ENCODE results near the gene LRRK1. TPM values are rescaled to one million over a fixed set of nuclear protein-coding genes. Genes with fewer than 3 reads are reported as not detected.

LRRK1 gene
- total and polyA plus RNA-seq, 2 of the 4 experiments (the other 2 are of a cell fraction) = 3.0 to 5.8 TPM

DNA sequence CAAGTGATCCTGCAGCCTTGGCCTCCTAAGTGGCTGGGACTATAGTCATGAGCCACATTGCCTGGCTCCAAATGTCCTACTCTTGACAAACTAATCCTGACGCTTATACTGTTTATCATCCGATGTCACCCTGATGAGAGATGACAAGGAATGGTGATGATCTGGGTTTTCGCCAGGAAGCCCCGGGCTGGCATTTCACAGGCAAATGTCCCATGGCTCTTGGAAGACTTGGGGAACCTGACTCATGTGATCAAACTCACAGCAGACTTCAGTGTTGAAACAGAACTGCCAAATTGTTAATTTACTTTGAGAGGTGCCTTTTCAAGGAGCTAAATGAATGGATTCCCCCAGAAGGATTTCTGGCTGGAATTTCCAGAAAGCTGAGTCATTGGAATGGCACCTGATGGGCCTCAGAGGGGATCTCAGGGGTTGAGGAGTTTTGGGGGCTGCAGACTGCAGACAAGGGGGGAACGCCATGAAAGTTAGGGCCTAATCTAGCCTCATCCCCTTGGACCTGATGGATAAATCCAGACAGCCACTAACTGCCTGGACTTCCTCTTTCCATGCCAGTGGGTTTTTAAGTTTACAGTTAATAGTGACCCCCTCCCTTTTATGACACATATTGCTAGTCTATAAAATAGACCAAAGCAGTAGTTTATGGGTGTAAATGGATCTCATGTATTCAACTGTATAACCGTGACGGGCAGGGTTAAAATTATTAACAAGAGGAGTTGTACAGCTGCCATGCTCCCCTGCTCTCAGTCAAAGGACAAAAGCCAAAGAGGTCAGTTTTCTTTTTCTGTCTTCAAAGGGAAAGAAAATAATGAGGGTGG lies 186.1 kb downstream of the LRRK1 start:
- ATAC-seq (ENCODE audit: low read depth) (peak; percentile 42; the same call in 1 of the 2 replicates), DNase-seq (peak; percentile 34)
- 74% methylated on average over 3 of the region's 7 CpGs; no CpG with 5 or more reads in 1 of the 2 experiments for WGBS, 2 experiments (ENCODE audit: extremely low coverage in 2 of 2, insufficient read length in 1 of 2)
- H3K27me3 ChIP-seq (ENCODE audit: control insufficient read depth, insufficient read depth, low read length) = no peaks in the 10 kb centered on the region
- H2AK9ac ChIP-seq (replicated peaks; ENCODE audit: low read depth, low read length, poor library complexity) = no peak overlapping the region
- no peak overlapping the region for H4K91ac ChIP-seq (ENCODE audit: insufficient read depth, low read depth, low read length)
- H4K5ac ChIP-seq (ENCODE audit: low read depth, low read length) = no peak overlapping the region
- POLR2A ChIA-PET (ENCODE audit: unreplicated experiment) = interaction anchor here (0.6 kb wide), 1 partner anchor 147 kb away, joined by 7 read pairs; the partner anchor contains the start of gene CHSY1
- 0 out of 3 replicates have a peak overlapping the region, but pooled peaks have one; percentile 17 for H2BK15ac ChIP-seq (ENCODE audit: low read depth, low read length)
- no peak overlapping the region for H3K18ac ChIP-seq (ENCODE audit: low read depth, low read length)
- H3K79me1 ChIP-seq (ENCODE audit: low read depth in 1 of 2, low read length in 2 of 2) = no peaks in the 10 kb centered on the region
- no TSS peak for BruUV-seq (replicated peaks)
- no peak overlapping the region for H3K9ac ChIP-seq (ENCODE audit: low read depth, low read length)
- peak overlapping the region; percentile 8; the same call in 1 of the 2 replicates for H2BK20ac ChIP-seq (ENCODE audit: low read depth, low read length)
- TF ChIP-seq MAFK (IDR thresholded peaks at IDR 0.05; ENCODE audit: low read depth, low read length) (no peak), NFE2L2 (IDR thresholded peaks at IDR 0.05; ENCODE audit: low read depth, low read length) (peak; percentile 45), CHD1 (IDR thresholded peaks at IDR 0.05; ENCODE audit: low read depth, low read length) (no peak), RCOR1 (IDR thresholded peaks at IDR 0.05; ENCODE audit: insufficient replicate concordance, low read length) (no peak), BHLHE40 (IDR thresholded peaks at IDR 0.05; ENCODE audit: low read depth, low read length) (0 out of 2 replicates have a peak, but pooled peaks have one; percentile 17), MXI1 (IDR thresholded peaks at IDR 0.05; ENCODE audit: borderline replicate concordance, low read depth, low read length) (no peak), SMC3 (IDR thresholded peaks at IDR 0.05; ENCODE audit: low read depth, low read length) (no peak), MAZ (IDR thresholded peaks at IDR 0.05; ENCODE audit: borderline replicate concordance, low read depth, low read length) (no peak), FOS (IDR thresholded peaks at IDR 0.05; ENCODE audit: low read depth, low read length) (no peak)
- TF ChIP-seq, protein P1, sequence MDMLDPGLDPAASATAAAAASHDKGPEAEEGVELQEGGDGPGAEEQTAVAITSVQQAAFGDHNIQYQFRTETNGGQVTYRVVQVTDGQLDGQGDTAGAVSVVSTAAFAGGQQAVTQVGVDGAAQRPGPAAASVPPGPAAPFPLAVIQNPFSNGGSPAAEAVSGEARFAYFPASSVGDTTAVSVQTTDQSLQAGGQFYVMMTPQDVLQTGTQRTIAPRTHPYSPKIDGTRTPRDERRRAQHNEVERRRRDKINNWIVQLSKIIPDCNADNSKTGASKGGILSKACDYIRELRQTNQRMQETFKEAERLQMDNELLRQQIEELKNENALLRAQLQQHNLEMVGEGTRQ (IDR thresholded peaks at IDR 0.05; ENCODE audit: low read depth, low read length) = no peak
- TF ChIP-seq, protein P2, sequence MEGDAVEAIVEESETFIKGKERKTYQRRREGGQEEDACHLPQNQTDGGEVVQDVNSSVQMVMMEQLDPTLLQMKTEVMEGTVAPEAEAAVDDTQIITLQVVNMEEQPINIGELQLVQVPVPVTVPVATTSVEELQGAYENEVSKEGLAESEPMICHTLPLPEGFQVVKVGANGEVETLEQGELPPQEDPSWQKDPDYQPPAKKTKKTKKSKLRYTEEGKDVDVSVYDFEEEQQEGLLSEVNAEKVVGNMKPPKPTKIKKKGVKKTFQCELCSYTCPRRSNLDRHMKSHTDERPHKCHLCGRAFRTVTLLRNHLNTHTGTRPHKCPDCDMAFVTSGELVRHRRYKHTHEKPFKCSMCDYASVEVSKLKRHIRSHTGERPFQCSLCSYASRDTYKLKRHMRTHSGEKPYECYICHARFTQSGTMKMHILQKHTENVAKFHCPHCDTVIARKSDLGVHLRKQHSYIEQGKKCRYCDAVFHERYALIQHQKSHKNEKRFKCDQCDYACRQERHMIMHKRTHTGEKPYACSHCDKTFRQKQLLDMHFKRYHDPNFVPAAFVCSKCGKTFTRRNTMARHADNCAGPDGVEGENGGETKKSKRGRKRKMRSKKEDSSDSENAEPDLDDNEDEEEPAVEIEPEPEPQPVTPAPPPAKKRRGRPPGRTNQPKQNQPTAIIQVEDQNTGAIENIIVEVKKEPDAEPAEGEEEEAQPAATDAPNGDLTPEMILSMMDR (conservative IDR thresholded peaks at IDR 0.05; ENCODE audit: low read depth, low read length) = no peak
- H3K14ac ChIP-seq (replicated peaks; ENCODE audit: low read depth, low read length) = peak overlapping the region; percentile 51
- H2AFZ ChIP-seq (replicated peaks; ENCODE audit: low read length, poor library complexity) = peak overlapping the region; percentile 65
- no peaks in the 10 kb centered on the region for H3K36me3 ChIP-seq (ENCODE audit: control insufficient read depth, insufficient read depth, low read length)
- H3K56ac ChIP-seq (ENCODE audit: extremely low read depth, insufficient read depth, low read length) = no peak overlapping the region
- H3K27ac ChIP-seq (ENCODE audit: insufficient read depth, low read length) = no peak overlapping the region
- peaks cover 9% of the 10 kb centered on the region; the same call in 1 of the 2 replicates for H3K9me1 ChIP-seq (ENCODE audit: insufficient read depth, low read length)
- H4K20me1 ChIP-seq (ENCODE audit: insufficient read depth, low read length) = no peaks in the 10 kb centered on the region
- H2AK5ac ChIP-seq (ENCODE audit: low read depth, low read length) = peak overlapping the region; percentile 71; the same call in 1 of the 2 replicates
- H3K4me1 ChIP-seq (ENCODE audit: control insufficient read depth, insufficient read depth, low read length) = peaks cover 8% of the 10 kb centered on the region
- no peak overlapping the region for H3K4me3 ChIP-seq (ENCODE audit: insufficient read depth, low read depth, low read length)
- no peaks in the 10 kb centered on the region; the same call in 1 of the 2 replicates for H3K9me3 ChIP-seq (ENCODE audit: control insufficient read depth, insufficient read depth, low read length)
- intact Hi-C loops (cut with micrococcal nuclease) = no loop called here
- H2BK5ac ChIP-seq (ENCODE audit: low read depth, low read length, poor library complexity, severe bottlenecking) = peak overlapping the region; percentile 9
- CTCF ChIA-PET = interaction anchor here (0.9 kb wide), 1 partner anchor 9 kb away, joined by 3 read pairs; no protein-coding TSS in a partner anchor
- peak overlapping the region in 1 of 2 experiments; percentile 18; a peak in 2 of 4 replicates for H4K8ac ChIP-seq (ENCODE audit: low read depth in 2 of 2, low read length in 2 of 2)
- H3K4ac ChIP-seq (ENCODE audit: low read depth, low read length) = peak overlapping the region; percentile 4
- in situ Hi-C loops (cut with MboI; ENCODE audit: low sequenced_read_pairs) = no loop called here
- H3K4me2 ChIP-seq (ENCODE audit: low read depth, low read length) = no peak overlapping the region
- dilution Hi-C loops (cut with HindIII; ENCODE audit: low sequenced_read_pairs, unreplicated experiment) = no loop called here
- H2BK120ac ChIP-seq (ENCODE audit: low read depth, low read length) = peak overlapping the region; percentile 36; the same call in 1 of the 2 replicates
- no peak overlapping the region for H3K23ac ChIP-seq (ENCODE audit: low read depth, low read length)
